SW480 (cell line): Measurements from ENCODE around the gene DENND1A.

ENCODE experiments used
- DNase-seq: peaks from one replicate; pipeline ENCODE4 v3.0.0-alpha.2; 2016; ENCODE audit warnings: low spot score

The DENND1A gene

DNA sequence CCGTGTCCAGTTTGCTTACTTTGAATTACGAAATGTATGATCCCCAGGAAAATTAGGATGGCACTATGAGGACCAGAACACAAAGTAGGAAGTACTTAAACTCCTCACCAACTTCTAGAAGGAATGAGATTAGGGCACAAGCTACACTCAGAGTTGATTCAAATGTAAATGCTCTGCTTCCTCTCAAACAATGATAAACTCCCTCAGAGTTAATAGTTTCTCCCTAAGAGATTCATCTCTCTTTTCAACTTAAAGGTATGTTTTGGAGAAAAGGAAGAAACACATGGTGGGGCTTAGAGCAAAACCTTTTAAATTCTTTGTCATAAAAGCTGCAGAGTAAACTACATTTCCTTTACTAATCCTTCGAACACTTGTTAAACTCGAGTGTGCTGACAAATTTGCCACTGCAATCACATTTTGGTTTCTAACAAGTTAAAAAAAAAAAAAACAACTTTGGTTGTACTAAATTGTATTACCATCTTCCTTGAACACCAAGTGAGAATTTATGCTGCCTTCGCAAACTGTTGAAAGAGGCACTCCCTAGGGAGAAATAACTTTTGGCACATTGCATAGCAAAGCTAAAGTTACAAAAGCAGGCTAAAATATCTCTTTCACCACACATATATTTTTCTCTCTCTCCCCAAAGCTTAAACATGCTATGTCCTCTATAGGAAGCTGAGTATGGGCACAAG is 66.6 kb downstream of the DENND1A start:
- DNase-seq = no peak

DNA sequence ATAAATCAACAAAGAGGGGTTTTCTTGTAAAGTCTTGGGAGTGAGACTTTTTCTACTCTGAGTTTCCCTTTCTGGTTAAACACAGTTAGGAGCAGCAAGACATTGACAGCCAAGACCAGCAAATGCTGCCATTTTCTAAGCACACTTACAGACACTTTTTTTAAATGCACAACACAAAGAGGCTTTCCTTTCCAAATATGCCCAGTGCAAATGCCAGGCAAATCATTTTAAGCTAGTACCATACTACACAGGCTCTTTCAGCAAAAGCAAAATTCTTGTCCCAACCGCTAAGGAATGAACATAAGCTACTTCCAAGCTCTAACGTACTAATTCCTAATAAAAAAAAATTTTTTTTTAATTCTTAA is 68.2 kb downstream of the DENND1A start:
- DNase-seq = no peak

GRCh38 chr9:123861086-123861755 is 68.7 kb downstream of the DENND1A start:
- no peak for DNase-seq

DNA sequence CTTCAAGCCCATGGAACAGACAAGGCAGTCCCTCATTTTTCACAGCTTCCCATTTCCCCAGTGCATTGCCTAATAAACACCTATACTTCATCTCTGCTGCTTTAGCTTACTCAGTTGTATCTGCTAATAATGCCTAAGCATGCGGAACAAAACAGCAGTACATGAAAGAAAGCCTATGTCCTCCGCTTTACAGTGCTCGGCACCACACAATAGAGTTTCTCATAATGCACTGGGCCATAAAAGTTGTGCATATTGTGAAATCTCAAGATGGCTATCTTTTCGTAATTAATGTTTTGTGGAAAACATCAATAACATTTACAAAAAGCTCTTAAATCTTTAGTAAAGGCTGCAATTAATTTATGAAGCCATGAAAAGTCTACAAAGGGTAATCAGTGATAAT is 69.3 kb downstream of the DENND1A start:
- peak; percentile 13 for DNase-seq

DNA sequence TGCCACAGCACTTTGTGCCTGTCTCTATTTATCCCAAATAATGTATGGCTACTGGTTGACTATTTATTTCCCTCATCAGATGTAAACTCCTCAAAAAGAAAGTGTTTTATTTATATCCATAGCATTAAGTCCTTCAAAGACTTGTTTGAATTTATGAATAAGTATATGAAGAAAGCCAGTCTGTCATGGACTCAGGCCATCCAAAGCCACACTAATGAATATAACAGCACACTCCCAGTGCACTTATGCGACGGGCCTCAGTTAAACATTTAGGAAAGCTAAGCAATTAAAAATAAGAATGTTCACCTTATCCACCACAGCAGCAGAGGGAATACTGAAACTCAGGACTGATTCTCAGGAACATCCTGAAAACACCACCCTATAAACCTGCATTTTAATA is 77.5 kb downstream of the DENND1A start:
- no peak for DNase-seq

DNA sequence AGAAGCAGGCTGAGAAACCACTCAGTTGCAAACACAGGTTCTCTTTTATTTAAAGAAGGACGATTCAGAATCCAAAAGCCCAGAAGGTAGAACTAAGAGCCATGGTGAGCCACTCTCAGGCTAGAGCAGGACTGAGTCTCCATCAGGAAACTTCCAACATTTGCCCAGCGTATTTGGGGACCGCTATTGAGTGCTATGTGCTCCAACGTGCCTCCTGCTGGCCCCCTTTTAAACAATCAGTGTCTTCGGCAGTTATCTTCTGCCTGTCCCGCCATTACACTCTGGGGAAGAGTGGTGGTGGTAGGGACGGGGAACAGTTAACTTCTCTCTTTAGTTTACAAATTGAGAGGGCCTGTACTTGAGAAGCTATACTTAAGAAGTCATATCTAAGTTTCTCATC is 78.1 kb downstream of the DENND1A start:
- no peak for DNase-seq

DNA sequence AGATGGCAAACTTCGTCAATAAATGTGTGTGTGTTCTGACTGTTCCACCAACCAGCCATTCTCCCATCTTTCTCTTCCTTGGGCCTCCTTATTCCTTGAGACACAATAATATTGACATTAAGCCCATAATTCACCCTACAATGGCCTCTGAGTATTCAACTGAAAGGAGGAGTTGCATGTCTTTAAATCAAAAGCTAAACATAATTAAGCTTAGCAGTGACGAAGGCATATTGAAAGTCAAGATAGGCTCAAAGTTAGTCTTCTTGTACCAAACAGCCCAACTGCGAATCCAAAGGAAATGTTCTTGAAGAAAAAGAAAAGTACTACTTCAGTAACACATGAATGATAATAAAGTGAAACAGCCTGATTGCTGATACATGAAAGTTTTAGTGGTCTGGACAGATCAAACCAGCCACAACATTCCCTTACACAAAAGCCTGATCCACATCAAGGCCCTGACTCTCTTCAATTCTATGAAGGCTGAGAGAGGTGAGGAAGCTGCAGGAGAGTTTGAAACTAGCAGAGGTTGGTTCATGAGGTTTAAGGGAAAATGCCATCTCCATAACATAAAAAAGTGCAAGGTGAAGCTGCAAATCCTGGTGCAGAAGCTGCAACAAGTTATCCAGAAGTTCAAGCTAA is 81.4 kb downstream of the DENND1A start:
- DNase-seq = peak; percentile 73

DNA sequence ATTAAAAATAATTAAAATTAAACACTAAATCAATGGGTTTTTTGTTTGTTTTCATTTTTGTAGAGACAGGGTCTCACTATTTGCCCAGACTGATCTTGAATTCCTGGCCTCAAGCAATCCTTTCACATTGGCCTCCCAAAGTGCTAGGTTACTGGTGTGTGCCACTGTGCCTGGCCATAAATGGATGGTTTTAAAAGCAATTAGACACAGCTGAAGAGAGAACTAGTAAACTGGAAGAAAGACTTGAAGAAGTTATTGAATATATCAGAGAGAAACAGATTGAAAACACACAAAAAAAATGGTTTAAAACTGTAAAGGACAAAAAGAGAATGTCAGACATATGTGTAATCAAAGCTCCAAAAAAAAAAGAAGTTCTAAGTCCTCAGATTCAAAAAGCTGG is 83.0 kb downstream of the DENND1A start:
- DNase-seq = no peak

DNA sequence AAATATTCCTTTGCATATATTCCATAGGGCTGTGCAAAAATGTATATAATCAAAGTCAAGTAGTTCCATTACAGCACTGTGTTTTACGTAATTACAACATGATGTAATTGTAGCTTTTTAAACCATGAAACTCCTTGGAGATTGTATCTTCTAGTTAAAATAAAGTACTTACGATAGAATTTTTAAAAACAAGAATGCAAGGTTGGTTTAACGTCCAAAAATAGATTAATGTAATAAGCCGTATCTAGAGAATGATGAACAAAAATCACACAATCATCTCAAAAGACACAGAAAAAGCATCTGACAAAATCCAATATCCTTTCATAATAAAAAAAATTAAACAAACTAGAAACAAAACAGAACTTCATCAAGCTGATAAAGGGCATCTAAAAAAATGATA is 86.2 kb downstream of the DENND1A start:
- no peak for DNase-seq

GRCh38 chr9:123835821-123836220 is 94.1 kb downstream of the DENND1A start:
- DNase-seq = no peak

- peak; percentile 13 for DNase-seq
Observed at GRCh38 chr9:123834889-123835562, 94.9 kb downstream of the DENND1A start.

- no peak for DNase-seq
Observed at GRCh38 chr9:123834218-123834888, 95.6 kb downstream of the DENND1A start.

DNA sequence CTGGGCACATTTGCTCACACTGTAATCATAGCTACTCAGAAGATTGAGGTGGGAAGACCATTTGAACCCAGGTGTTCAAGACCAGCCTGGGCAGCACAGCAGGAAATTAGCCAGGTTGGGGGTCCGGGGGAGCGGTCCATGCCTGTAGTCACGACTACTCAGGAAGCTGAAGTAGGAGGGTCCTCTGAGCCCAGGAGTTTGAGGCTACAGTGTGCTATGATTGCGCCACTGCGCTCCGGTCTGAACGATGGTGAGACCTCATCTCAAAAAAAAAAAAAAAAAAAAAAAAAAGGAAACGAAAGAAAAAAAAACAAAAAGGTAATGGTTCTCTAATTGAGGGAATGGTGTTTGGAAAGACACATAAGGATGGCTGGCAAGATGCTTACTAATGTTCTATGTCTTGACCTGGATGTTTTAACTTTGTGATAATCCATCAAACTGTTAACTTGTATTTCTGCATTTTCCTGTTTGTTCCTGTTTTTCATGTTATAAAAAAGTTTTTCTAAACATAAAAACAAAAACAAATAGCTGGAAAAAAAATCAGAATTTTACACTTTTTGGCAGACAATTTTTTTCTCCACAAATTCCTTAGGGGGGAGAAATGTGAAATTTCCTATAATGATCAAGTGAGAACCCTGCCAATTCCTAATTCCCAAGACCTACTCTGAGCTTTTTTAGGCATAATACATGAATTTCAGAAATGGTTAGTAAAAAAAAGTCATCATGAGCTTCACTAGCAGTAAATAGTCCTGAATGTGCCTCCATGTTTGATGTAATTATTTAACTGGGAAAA is 96.9 kb downstream of the DENND1A start:
- DNase-seq = no peak

DNA sequence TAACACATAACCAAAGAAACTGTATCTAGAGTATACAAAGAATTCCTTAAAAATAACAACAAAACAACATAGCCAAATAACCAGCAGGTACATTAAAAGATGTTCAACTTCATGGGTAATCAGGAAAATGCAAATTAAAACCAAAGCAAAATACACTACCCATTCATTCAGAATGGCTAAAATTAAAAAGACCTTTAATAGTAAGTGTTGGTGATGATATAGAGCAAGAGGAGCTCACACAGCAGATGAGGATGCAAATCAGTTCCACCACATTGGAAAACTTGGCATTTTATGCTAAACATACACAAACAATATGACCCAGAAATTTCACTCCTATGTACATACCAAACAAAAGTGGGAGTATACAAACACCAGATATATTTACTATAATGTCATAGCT is 97.8 kb downstream of the DENND1A start:
- DNase-seq = no peak

DNA sequence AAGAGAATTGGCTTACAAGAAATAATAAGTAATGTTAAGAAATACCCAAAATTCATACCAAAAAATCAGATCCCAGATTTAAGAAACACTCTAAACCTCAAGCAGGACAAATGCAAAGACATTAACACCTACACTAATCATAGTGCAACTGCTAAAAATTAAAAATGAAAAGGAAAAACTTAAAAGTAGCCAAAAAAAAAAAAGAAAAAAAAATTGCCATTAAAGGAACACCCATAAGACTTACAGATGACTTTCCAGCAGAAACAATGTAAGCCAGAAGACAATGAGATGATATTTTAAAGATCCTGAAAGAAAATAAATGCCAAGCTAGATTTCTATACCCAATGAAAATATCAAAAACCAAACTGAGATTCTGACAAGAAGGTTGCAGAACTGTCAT is 101.5 kb downstream of the DENND1A start:
- DNase-seq = no peak

GRCh38 chr9:123825342-123826060 is 104.4 kb downstream of the DENND1A start:
- DNase-seq = no peak

GRCh38 chr9:123823194-123823947 is 106.6 kb downstream of the DENND1A start:
- DNase-seq = no peak

- no peak for DNase-seq
Observed at GRCh38 chr9:123821619-123822018, 108.3 kb downstream of the DENND1A start.

DNA sequence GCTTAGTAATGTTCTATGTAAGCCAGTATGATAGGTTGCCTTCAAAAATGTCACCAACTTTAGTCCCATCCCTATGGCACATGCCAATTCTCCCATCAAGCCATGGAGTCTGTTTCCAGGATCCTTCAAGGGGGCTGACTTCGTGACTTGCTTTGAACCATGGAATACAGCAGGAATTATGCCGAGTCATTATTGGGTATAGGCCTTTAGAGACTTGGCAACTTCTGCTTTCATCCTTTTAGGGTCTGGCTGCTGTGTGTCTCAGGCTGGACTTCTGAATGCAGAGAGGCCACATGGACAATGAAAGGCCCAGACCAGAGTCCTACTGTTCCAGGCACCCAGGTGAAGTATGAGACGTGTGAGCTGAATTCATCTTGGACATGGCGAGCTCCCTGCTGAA is 109.8 kb downstream of the DENND1A start:
- DNase-seq = no peak

GRCh38 chr9:123816817-123817472 is 113.0 kb downstream of the DENND1A start:
- no peak for DNase-seq
